GM19452 (cell line): ENCODE data around the gene USP11.

Source experiments
- ATAC-seq: cut with Tn5 transposase; IDR thresholded peaks from one replicate; pipeline ENCODE4 v1.9.1; 2021; ENCODE audit not compliant: unreplicated experiment

The USP11 gene

DNA sequence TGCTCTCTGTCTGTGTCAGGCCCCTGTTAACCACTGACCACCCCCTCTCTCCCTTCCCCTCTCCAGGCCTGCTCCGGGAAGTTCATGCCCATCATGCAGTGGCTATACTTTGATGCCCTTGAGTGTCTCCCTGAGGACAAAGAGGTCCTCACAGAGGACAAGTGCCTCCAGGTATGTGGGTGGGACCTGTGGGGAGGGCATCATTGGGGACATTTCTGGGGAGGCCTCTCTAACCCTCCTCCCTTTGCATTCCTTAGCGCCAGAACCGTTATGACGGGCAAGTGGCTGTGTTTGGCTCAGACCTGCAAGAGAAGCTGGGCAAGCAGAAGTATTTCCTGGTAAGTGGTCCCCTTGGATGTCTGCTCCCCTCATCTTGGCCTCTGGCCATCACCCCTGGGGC lies 29.9 kb upstream of the USP11 start:
- ATAC-seq = no peak

GRCh38 chrX:47204970-47205369 lies 27.8 kb upstream of the USP11 start:
- ATAC-seq = no peak

DNA sequence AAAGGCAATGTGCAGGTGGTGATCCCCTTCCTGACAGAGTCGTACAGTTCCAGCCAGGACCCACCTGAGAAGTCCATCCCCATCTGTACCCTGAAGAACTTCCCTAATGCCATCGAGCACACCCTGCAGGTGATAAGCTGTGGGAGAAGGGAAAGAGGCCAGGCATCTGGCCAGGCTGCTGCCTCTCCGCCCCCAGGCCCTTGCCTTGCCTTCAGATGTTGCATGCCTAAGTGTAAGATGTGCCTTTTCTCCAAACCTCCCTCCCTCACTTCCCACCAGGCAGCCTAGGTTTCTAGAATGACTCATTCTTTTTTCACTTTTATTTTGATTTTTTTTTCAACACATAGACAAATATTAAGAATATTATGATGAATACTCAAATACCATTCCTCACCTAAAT lies 26.5 kb upstream of the USP11 start:
- no peak for ATAC-seq

DNA sequence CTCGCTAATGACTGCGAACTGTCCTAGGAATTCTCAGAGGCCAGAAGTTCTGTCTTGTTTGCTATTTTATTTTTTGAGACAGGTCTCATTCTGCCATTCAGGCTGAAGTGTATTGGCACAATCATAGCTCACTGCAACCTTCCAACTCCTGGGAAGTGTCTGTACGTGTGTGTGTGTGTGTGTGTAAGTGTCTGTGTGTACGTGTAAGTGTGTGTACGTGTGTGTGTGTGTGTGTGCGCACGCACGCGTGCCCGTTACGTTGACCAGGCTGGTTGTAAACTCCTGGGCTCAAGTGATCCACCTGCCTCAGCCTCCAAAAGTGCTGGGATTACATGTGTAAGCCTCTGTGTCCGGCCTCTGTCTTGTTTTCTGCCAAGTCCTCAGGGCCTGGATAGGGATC lies 24.7 kb upstream of the USP11 start:
- ATAC-seq = no peak

GRCh38 chrX:47209508-47210238 lies 23.1 kb upstream of the USP11 start:
- no peak for ATAC-seq

DNA sequence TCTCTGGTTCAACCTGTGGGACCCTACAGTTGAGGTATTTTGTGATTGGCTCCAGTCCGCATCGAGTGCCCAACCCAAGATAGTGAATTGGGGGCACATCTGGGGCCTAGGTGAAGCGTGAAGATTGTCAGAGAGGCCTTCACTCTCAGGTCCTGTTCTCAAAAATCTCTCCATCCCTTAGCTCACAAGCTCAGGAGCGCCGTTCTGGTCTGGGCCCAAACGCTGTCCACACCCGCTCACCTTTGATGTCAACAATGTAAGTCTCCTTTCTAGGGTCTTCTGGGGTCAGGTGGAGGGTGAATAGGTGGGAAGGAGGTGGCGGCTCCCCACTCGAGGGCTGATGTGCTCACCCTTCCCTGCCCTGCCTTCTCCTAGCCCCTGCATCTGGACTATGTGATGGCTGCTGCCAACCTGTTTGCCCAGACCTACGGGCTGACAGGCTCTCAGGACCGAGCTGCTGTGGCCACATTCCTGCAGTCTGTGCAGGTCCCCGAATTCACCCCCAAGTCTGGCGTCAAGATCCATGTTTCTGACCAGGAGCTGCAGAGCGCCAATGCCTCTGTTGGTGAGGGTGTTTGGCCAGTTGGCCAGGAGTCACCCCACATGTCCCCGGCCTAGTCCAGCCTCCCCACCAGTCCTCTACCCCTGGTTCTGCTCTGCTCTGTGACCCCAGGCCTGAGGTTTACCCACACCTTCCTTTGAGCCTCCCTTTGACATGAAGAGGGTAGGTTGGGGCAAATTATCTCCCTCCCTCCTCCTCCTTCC lies 22.0 kb upstream of the USP11 start:
- ATAC-seq = no peak

DNA sequence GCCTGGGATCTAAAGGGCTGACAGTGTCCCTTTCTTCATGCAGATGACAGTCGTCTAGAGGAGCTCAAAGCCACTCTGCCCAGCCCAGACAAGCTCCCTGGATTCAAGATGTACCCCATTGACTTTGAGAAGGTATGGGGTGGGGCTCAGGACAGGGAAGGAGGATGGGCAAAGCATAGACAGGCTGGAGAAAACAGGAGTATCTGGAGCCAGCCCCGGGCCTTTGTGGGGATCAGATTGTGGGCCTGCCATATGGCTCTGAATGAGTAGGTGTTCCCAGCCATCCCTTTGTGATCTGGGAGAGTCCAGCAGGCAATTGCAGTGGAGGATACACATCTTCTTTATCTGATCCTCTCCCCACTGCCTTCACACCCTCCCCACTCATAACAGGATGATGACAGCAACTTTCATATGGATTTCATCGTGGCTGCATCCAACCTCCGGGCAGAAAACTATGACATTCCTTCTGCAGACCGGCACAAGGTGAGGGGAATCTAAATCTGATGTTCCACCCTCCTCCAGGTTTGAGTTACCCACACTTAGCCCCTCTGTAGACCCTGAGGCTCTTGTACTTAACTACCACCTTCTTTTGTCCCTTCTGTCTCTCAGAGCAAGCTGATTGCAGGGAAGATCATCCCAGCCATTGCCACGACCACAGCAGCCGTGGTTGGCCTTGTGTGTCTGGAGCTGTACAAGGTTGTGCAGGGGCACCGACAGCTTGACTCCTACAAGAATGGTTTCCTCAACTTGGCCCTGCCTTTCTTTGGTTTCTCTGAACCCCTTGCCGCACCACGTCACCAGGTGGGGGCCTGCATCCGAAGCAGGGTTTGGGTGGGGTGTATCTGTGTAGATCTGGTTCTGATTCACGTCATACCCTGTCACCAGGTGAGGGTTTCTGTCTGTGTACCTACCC lies 20.2 kb upstream of the USP11 start:
- ATAC-seq = no peak

GRCh38 chrX:47214435-47215077 lies 18.3 kb upstream of the USP11 start:
- ATAC-seq = no peak

DNA sequence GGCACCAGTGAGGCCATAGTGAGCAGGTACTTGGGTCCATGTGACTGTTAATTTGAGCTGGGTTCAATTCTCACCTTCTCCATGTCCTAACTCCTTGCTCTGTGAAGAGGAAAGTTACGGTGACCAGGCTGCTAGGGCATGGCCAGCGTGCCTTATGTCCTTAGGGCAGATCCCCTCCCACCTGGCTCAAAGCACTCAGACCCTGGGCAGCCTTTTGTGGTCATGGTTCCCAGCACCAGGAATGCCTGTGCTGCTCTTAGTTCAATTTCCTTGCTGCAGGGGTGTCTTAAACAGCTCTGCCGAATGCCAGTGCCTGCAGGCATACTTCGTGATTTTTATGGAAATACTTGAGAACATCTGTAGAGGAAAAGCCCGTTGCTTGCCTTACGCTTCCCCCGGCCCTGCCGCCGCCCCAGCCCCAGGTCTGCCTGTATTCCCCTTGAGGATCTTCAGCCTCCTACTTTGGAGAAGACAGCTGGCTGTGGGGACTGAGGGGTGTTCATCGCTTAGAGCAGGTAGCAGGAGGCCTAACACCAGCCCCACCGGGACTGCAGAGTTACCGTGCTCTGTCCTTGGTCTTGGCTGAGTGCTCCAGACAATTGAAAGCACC lies 17.4 kb upstream of the USP11 start:
- ATAC-seq = no peak

DNA sequence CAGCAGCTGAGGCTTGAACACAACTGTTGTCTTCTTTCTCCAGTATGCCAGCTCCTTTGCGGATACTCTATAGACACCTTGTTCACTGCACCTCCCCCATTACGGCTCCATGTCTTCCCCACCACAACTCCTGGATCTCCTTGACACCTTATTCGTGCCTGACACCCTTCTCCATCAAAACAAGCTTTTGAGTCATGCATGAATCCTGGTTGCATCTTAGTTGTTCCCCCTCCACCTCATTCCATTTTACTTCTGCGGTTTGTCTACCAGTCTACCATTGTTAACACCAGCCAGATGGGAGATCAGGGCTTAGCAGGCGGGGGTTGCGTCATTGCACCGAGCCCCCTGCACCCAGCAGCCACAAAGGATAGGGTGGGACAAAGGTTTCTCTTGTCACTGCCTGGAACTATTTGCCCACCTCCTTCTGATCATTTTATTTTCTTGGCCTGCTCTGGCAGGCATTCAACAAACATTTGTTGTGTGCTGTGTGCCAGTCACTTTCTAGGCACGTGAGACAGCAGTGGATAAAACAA lies 16.4 kb upstream of the USP11 start:
- ATAC-seq = no peak

DNA sequence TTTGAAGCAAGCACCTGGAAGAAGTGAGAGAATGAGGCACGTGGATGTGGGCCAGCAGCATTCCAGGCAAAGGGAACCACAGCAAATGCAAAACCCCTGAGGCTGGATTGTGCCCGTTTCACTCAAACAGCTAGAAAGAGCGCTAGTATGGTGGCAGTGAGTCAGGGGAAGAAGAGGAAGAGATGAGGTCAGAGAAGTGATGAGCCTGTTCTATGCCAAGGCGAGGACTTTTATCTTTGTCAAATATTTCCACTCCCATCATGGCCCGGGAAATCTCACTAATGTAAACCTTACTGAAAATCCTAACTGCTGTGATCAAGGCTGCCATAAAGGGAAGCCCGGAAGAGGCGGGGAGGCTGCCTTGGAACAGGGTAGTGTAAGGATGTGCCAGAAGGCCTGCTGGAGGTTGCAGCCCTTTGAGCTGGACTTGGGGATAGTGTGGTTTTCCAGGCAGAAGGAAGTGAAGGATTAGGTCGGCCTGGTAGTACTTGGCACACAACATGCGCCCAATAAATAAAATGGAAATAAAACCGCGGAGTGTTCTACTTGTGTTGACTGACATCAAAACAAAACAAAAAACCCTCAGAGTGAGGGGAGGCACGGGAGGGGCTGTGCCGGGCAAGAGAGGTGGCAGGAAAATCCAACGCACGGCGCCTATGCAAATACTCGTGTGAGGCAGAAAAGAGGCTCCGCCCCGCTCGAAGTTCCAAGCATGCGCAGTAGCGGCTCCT lies 15.5 kb upstream of the USP11 start:
- no peak for ATAC-seq

DNA sequence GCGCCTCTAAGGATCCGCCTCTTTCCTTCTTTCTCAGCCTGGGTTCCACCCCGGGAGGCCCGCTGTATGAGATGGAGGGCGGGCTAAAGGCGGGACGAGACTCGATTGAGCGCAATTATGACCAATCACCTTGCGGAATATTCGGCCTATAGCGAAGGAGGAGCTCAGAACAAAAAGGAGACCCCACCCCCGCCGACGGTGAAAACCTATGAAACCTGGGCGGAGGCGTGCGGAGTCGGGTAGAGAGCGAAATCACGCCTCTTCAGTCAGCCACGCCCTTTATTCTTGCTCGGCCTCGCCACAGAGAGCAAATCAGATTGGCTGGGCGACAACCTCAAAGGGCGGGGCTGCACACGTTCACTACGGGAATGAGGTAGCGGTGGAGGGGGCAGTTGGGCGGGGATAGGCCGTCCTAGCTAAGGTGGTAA lies 14.9 kb upstream of the USP11 start:
- peak; percentile 84 for ATAC-seq

DNA sequence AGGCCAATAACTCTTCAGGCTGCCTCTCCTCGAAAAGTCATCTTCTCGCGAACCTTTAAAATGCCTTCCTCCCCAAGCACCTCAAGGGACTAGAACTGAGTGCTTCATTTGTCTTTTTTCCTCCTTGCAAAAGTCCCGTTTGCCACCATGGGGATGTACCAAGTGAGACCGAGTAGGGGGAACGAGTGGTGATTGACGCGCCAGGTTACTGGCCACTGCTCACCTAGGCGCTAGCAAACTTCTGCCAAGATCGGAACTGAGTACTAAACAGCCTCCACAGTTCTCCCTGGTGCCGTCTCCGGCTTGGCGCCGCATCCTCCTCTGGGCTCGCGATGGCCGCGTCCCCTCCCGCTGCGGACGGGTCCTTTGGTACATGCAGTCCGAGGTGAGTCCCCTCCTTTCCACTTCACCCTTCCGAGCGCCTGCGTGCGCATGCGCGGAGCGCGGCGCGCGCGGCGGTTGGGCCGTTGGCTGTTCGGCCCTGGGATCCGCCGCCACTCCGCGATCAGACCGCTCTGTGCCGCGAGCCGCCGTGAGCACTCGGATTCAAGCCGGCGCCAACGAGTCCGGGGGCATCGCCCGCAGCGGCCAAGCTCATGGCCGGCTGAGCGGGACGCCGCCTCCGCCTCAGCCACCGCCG lies 14.4 kb upstream of the USP11 start, which contains the start of gene CDK16:
CDK16 (plus strand) TSS at position 402 of the 640 bp plus-strand sequence. CDS start 4,877 bp downstream, outside the sequence.
- ATAC-seq = peak; percentile 44

DNA sequence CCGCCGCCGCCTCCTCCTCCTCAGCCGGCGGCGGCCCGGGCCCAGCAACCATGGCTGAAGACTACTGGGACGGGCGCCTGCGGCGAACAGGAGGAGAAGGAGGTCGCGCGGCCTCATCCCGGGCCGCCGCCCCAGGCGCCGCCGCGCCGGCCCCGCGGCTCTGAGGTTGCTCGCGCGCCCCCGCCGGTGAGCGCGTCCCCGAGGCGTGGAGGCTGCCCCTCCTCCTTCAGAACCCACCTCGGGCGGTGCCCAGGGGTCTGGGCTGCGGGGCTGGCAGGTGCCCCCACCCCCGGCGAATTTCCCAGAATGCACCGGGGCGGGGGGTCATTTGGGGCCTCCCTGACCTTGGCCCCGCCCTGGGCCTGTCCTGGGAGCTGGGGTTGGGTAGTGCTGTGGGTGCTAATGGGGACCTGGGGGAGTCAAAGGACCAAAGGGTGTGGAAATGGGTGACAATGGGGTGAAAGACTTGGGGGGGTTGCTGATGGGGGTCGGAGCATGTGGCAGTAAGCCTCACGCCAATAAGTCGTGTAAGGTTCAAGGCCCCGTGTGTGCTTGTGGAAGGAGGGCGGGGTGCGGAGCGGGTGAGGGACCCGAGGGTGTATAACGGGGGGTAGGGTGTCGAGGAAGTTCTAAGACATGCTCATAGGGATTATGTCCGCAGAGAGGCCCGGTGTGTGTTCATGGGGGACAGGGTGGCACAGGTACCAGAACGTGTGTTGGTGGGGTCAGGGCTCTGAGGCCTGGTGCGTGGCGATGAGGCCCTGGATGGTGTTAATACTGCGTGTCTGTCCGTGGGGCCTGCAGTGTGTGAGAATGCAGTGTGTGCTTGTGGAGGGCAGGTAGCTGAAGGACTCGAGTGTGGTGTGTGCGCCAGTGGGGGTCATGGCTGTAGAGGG lies 13.6 kb upstream of the USP11 start:
- no peak for ATAC-seq

DNA sequence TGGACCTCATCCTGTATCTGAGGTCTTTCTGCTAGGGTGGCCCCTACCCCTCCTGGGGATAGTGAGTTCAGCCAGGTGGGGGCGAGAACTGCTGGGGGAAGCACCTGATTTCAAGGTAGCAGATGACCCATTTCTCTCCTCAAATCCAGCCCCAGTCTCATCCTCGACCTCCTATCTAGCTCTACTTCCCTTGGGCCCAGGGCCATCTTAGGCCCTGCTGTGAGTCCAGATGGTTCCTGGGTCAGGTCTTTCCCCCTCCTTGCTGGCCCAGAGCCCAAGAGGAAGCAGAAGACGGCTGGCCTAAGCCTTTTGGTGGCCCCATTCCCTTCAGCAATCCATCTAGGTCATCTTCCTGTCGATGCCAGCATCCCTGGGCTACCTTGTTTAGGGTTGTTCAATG lies 11.1 kb upstream of the USP11 start:
- no peak for ATAC-seq

DNA sequence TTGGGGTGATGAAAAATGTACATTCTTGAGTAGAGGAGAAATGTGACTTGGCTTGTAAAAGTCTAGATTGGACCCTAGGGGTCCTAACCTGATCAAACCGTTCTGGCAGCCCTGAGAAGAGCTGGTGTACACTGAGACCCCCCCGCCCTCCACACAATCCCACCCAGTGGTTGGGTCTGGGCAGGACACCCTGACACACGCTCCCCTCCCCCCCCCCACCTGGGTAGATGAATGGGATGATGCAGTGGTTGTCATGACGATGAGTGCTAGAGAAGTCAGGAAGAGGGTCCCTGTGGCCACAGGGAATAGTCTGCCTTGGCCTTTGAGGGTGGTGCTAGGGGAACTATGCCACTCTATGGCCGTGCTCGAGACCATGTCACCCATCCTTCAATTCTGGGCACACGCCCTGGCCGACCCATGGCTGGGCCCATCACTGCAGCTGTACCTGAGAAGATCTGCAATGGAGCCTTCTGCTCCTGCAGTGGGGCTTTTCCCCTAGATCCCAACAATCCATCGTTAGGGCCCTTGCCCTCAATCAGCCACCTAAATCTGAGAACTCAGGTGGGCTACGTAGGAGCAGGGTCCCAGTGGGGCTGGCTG lies 10.0 kb upstream of the USP11 start:
- no peak for ATAC-seq

GRCh38 chrX:47223476-47224250 lies 9.1 kb upstream of the USP11 start:
- no peak for ATAC-seq
